K562 (cell line): Measurements from ENCODE around the gene RNF223. TPM values are rescaled to one million over a fixed set of nuclear protein-coding genes. Genes with fewer than 3 reads are reported as not detected.

Source experiments
- CEBPG ChIP-seq, 3 experiments: fragments of 200-800 bp in 1 of 3; sonication (Bioruptor generic) in 1 of 3; sonication (generic) in 1 of 3; formaldehyde crosslinking in 1 of 3; IDR thresholded peaks in 2 of 3; conservative IDR thresholded peaks in 1 of 3; 2 replicates each; pipeline versions ENCODE4 v1.6.1 to v1.8.0; 2016 to 2022; ENCODE audit warnings: missing compliant biosample characterization in 2 of 3, missing genetic modification characterization in 2 of 3, mild to moderate bottlenecking in 1 of 3, missing genetic modification reagents in 1 of 3
- COPS2 ChIP-seq: fragments of 450-650 bp; conservative IDR thresholded peaks from 2 replicates; pipeline ENCODE4 v1.6.1; 2016; ENCODE audit warnings: mild to moderate bottlenecking, moderate library complexity
- EWSR1 ChIP-seq: fragments of 450-650 bp; IDR thresholded peaks from 2 replicates; pipeline ENCODE4 v1.6.1; 2018; ENCODE audit warnings: borderline replicate concordance, mild to moderate bottlenecking, low read depth, moderate library complexity; ENCODE audit not compliant: partially characterized antibody
- FOXA3 ChIP-seq, 2 experiments: fragments of 450-650 bp in 1 of 2; sonication (generic) in 1 of 2; formaldehyde crosslinking; IDR thresholded peaks in 1 of 2; conservative IDR thresholded peaks in 1 of 2; 2 replicates each; pipeline versions ENCODE4 v1.4.0 to v1.8.0; 2020 to 2022; ENCODE audit warnings: mild to moderate bottlenecking in 2 of 2, missing genetic modification reagents in 1 of 2
- FOXJ2 ChIP-seq: fragments of 200-800 bp; sonication (Bioruptor generic); IDR thresholded peaks from 2 replicates; pipeline ENCODE4 v1.6.1; 2016; ENCODE audit warnings: missing genetic modification characterization, missing compliant biosample characterization
- KAT7 ChIP-seq: sonication (generic); formaldehyde crosslinking; IDR thresholded peaks from 2 replicates; pipeline ENCODE4 v1.8.0; 2022; ENCODE audit warnings: missing genetic modification reagents, mild to moderate bottlenecking, borderline replicate concordance
- MEIS2 ChIP-seq: fragments of 450-650 bp; IDR thresholded peaks from 2 replicates; pipeline ENCODE4 v1.6.1; 2014; ENCODE audit warnings: mild to moderate bottlenecking; ENCODE audit not compliant: partially characterized antibody
- NR1H2 ChIP-seq: sonication (generic); formaldehyde crosslinking; IDR thresholded peaks from 2 replicates; pipeline ENCODE4 v1.4.0; 2020; ENCODE audit warnings: mild to moderate bottlenecking, missing genetic modification reagents
- POLR3A ChIP-seq: IDR thresholded peaks from 2 replicates; pipeline ENCODE4 v1.6.1; 2011; ENCODE audit warnings: borderline replicate concordance, mild to moderate bottlenecking, moderate library complexity; ENCODE audit not compliant: insufficient read length, insufficient read depth; ENCODE audit errors: extremely low read depth
- RBM15 ChIP-seq: fragments of 200-400 bp; formaldehyde crosslinking; IDR thresholded peaks from 2 replicates; pipeline ENCODE4 v1.6.1; 2018; ENCODE audit warnings: mild to moderate bottlenecking, low read length, moderate library complexity; ENCODE audit not compliant: insufficient read depth
- SMARCA4 ChIP-seq: fragments of 450-650 bp; IDR thresholded peaks from 2 replicates; pipeline ENCODE4 v1.6.1; 2016
- STAT5A ChIP-seq: IDR thresholded peaks from 2 replicates; pipeline ENCODE4 v1.6.1; 2012; ENCODE audit warnings: low read length, inconsistent platforms, borderline replicate concordance
- polyA plus RNA-seq, 8 experiments: library from polyadenylated mRNA; depleted of rRNA in 4 of 8; stranded (reverse) in 5 of 8; unstranded in 3 of 8; fragments of >200 nt; fragmentation: Nextera tagmentation in 2 of 8; fragmentation: Illumina TruSeq in 1 of 8; extraction: Ambion mirVana in 2 of 8; extraction: Trizol in 1 of 8; gene quantifications; 2 replicates each; pipeline versions ENCODE4 v1.2.1 to v1.2.3, GENCODE V29; 2011 to 2014; ENCODE audit warnings: inconsistent platforms in 1 of 8, missing spikeins in 1 of 8
- total RNA-seq, 7 experiments: library from RNA; depleted of rRNA in 6 of 7; stranded (reverse); fragments of >200 nt in 6 of 7; fragmentation: Illumina TruSeq in 2 of 7; extraction: Trizol in 2 of 7; gene quantifications; 2 replicates each; pipeline versions ENCODE4 v1.2.1 to v1.2.3, GENCODE V29; 2011 to 2021; ENCODE audit warnings: low replicate concordance in 1 of 7
- TF ChIP-seq, protein P1 (sequence below), 2 experiments: fragments of 450-650 bp; IDR thresholded peaks; 2 replicates each; pipeline ENCODE4 v1.6.1; 2018; ENCODE audit warnings: mild to moderate bottlenecking in 2 of 2, low read depth in 1 of 2; ENCODE audit not compliant: partially characterized antibody in 2 of 2
- TF ChIP-seq, protein P2 (sequence below): sonication (generic); formaldehyde crosslinking; IDR thresholded peaks from 2 replicates; pipeline ENCODE4 v1.8.0; 2022; ENCODE audit warnings: mild to moderate bottlenecking, missing genetic modification reagents
- TF ChIP-seq, protein P3 (sequence below), 3 experiments: fragments of 200-800 bp in 1 of 3; fragments of 250-450 bp in 1 of 3; fragments of 450-650 bp in 1 of 3; sonication (Bioruptor Pico) in 1 of 3; sonication (Bioruptor generic) in 1 of 3; formaldehyde crosslinking in 1 of 3; IDR thresholded peaks; 2 replicates each; pipeline versions ENCODE4 v1.6.1 to v1.8.0; 2016 to 2022; ENCODE audit warnings: mild to moderate bottlenecking in 2 of 3, missing genetic modification characterization in 2 of 3, missing compliant biosample characterization in 1 of 3, moderate library complexity in 1 of 3
- TF ChIP-seq, protein P4 (sequence below): fragments of 450-650 bp; IDR thresholded peaks from 2 replicates; pipeline ENCODE4 v1.6.1; 2017; ENCODE audit warnings: antibody characterized with exemption

The RNF223 gene
- total and polyA plus RNA-seq, 9 of the 15 experiments (the other 6 are each of a cell fraction or from before 2014, with no cell fraction given) = 0.04 to 0.32 TPM; not detected in 7

DNA sequence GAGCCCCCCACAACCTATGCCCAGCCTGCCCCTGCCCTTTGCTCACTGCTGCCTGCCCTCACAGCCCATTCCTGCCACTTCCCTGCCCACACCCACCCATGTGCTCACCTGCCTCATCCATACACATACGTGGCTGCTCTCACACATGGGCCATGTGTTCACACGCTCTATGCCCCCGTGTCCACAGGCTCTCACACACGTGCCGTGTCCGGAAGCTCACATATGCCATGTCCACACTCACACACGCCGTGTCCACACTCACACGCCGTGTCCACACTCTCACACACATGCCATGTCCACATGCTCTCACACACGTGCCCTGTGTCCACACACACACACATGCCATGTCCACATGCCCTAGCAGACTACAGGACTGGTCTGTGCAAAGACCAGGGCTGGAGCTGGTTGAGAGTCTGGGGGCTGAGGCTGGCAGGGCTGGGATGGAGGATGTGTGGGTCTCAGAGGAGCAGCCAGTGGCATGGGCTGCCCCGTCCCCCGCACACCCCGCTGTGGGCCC lies 583 bp upstream of the RNF223 start (continued):
- TF ChIP-seq, protein P1, sequence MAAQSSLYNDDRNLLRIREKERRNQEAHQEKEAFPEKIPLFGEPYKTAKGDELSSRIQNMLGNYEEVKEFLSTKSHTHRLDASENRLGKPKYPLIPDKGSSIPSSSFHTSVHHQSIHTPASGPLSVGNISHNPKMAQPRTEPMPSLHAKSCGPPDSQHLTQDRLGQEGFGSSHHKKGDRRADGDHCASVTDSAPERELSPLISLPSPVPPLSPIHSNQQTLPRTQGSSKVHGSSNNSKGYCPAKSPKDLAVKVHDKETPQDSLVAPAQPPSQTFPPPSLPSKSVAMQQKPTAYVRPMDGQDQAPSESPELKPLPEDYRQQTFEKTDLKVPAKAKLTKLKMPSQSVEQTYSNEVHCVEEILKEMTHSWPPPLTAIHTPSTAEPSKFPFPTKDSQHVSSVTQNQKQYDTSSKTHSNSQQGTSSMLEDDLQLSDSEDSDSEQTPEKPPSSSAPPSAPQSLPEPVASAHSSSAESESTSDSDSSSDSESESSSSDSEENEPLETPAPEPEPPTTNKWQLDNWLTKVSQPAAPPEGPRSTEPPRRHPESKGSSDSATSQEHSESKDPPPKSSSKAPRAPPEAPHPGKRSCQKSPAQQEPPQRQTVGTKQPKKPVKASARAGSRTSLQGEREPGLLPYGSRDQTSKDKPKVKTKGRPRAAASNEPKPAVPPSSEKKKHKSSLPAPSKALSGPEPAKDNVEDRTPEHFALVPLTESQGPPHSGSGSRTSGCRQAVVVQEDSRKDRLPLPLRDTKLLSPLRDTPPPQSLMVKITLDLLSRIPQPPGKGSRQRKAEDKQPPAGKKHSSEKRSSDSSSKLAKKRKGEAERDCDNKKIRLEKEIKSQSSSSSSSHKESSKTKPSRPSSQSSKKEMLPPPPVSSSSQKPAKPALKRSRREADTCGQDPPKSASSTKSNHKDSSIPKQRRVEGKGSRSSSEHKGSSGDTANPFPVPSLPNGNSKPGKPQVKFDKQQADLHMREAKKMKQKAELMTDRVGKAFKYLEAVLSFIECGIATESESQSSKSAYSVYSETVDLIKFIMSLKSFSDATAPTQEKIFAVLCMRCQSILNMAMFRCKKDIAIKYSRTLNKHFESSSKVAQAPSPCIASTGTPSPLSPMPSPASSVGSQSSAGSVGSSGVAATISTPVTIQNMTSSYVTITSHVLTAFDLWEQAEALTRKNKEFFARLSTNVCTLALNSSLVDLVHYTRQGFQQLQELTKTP (IDR thresholded peaks at IDR 0.05; ENCODE audit: low read depth in 1 of 2, partially characterized antibody in 2 of 2) = no peak
- TF ChIP-seq COPS2 (no peak), CEBPG (CRISPR knock-in tag; IDR thresholded peaks at IDR 0.05) (peak; percentile 20; the same call in 1 of the 2 replicates), CEBPG (tag; conservative IDR thresholded peaks at IDR 0.05 in 1 of 2, IDR thresholded peaks at IDR 0.05 in 1 of 2) (no peak), EWSR1 (no peak), STAT5A (no peak), POLR3A (no peak), RBM15 (no peak), FOXJ2 (tag) (no peak), MEIS2 (no peak), SMARCA4 (no peak), FOXA3 (CRISPR knock-in tag; conservative IDR thresholded peaks at IDR 0.05 in 1 of 2, IDR thresholded peaks at IDR 0.05 in 1 of 2) (0 out of 4 replicates have a peak, but pooled peaks of 1 of the 2 experiments have one; percentile 54), KAT7 (no peak), NR1H2 (CRISPR knock-in tag) (no peak)
- TF ChIP-seq, protein P2, sequence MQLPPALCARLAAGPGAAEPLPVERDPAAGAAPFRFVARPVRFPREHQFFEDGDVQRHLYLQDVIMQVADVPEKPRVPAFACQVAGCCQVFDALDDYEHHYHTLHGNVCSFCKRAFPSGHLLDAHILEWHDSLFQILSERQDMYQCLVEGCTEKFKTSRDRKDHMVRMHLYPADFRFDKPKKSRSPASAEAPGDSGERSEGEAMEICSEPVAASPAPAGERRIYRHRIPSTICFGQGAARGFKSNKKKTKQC (CRISPR knock-in tag) = 0 out of 2 replicates have a peak, but pooled peaks have one; percentile 16
- TF ChIP-seq, protein P3, sequence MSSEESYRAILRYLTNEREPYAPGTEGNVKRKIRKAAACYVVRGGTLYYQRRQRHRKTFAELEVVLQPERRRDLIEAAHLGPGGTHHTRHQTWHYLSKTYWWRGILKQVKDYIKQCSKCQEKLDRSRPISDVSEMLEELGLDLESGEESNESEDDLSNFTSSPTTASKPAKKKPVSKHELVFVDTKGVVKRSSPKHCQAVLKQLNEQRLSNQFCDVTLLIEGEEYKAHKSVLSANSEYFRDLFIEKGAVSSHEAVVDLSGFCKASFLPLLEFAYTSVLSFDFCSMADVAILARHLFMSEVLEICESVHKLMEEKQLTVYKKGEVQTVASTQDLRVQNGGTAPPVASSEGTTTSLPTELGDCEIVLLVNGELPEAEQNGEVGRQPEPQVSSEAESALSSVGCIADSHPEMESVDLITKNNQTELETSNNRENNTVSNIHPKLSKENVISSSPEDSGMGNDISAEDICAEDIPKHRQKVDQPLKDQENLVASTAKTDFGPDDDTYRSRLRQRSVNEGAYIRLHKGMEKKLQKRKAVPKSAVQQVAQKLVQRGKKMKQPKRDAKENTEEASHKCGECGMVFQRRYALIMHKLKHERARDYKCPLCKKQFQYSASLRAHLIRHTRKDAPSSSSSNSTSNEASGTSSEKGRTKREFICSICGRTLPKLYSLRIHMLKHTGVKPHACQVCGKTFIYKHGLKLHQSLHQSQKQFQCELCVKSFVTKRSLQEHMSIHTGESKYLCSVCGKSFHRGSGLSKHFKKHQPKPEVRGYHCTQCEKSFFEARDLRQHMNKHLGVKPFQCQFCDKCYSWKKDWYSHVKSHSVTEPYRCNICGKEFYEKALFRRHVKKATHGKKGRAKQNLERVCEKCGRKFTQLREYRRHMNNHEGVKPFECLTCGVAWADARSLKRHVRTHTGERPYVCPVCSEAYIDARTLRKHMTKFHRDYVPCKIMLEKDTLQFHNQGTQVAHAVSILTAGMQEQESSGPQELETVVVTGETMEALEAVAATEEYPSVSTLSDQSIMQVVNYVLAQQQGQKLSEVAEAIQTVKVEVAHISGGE (CRISPR knock-in tag; IDR thresholded peaks at IDR 0.05) = no peak
- TF ChIP-seq, protein P4, sequence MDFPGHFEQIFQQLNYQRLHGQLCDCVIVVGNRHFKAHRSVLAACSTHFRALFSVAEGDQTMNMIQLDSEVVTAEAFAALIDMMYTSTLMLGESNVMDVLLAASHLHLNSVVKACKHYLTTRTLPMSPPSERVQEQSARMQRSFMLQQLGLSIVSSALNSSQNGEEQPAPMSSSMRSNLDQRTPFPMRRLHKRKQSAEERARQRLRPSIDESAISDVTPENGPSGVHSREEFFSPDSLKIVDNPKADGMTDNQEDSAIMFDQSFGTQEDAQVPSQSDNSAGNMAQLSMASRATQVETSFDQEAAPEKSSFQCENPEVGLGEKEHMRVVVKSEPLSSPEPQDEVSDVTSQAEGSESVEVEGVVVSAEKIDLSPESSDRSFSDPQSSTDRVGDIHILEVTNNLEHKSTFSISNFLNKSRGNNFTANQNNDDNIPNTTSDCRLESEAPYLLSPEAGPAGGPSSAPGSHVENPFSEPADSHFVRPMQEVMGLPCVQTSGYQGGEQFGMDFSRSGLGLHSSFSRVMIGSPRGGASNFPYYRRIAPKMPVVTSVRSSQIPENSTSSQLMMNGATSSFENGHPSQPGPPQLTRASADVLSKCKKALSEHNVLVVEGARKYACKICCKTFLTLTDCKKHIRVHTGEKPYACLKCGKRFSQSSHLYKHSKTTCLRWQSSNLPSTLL = no peak
